Liver (tissue), 9 donors: ENCODE results near the gene GPR173. TPM values are rescaled to one million over a fixed set of nuclear protein-coding genes. Genes with fewer than 3 reads are reported as not detected.

Experiments used
- DNase-seq: peaks from one replicate; pipeline ENCODE4 v3.0.0-alpha.2; 2017; ENCODE audit warnings: low spot score
- H3K27ac ChIP-seq, 2 donors: one replicate each; pipeline ENCODE4 v1.7.0; 2013; ENCODE audit warnings: inconsistent platforms in 2 of 2, low read length in 2 of 2, control low read depth in 1 of 2, low read depth in 1 of 2, mild to moderate bottlenecking in 1 of 2
- H3K27me3 ChIP-seq, 4 donors: one replicate each; pipeline versions ENCODE4 v1.6.1 to v1.7.0; 2013; ENCODE audit warnings: low read length in 3 of 4, inconsistent platforms in 1 of 4, mild to moderate bottlenecking in 1 of 4, moderate library complexity in 1 of 4; ENCODE audit not compliant: control insufficient read depth in 4 of 4, insufficient read depth in 4 of 4
- H3K36me3 ChIP-seq, 4 donors: one replicate each; pipeline versions ENCODE4 v1.6.1 to v1.7.0; 2013; ENCODE audit warnings: low read length in 3 of 4, mild to moderate bottlenecking in 3 of 4, low read depth in 1 of 4, moderate library complexity in 1 of 4; ENCODE audit not compliant: control insufficient read depth in 4 of 4, insufficient read depth in 3 of 4
- H3K4me1 ChIP-seq, 4 donors: one replicate each; pipeline versions ENCODE4 v1.6.1 to v1.7.0; 2013; ENCODE audit warnings: low read length in 3 of 4, mild to moderate bottlenecking in 3 of 4, moderate library complexity in 1 of 4; ENCODE audit not compliant: control insufficient read depth in 4 of 4, insufficient read depth in 4 of 4
- H3K4me3 ChIP-seq, 3 donors: one replicate each; pipeline versions ENCODE4 v1.6.1 to v1.7.0; 2013; ENCODE audit warnings: low read length in 3 of 3, control low read depth in 1 of 3, low read depth in 1 of 3, mild to moderate bottlenecking in 1 of 3
- H3K9ac ChIP-seq, 2 donors: one replicate each; pipeline ENCODE4 v1.7.0; 2013; ENCODE audit warnings: low read length in 2 of 2, mild to moderate bottlenecking in 2 of 2, moderate library complexity in 2 of 2, control low read depth in 1 of 2, low read depth in 1 of 2
- H3K9me3 ChIP-seq, 4 donors: one replicate each; pipeline versions ENCODE4 v1.6.1 to v1.7.0; 2013; ENCODE audit warnings: low read length in 3 of 4; ENCODE audit not compliant: control insufficient read depth in 4 of 4
- ATF3 ChIP-seq: IDR thresholded peaks from 2 replicates; pipeline ENCODE4 v1.6.1; 2016; ENCODE audit warnings: antibody characterized with exemption
- CTCF ChIP-seq: fragments of 150-350 bp; IDR thresholded peaks from 2 replicates; pipeline ENCODE4 v1.5.1; 2017; ENCODE audit warnings: improper control_type of control experiment, low read depth, low read length; ENCODE audit not compliant: missing input control
- EGR1 ChIP-seq, 2 donors: IDR thresholded peaks; 2 replicates each; pipeline ENCODE4 v1.6.1; 2016 to 2018; ENCODE audit warnings: antibody characterized with exemption in 2 of 2, low read depth in 2 of 2
- FOXA1 ChIP-seq: IDR thresholded peaks from 2 replicates; pipeline ENCODE4 v1.6.1; 2016; ENCODE audit warnings: antibody characterized with exemption
- FOXA2 ChIP-seq: IDR thresholded peaks from 2 replicates; pipeline ENCODE4 v1.6.1; 2016; ENCODE audit warnings: antibody characterized with exemption
- GABPA ChIP-seq, 2 donors: IDR thresholded peaks in 1 of 2; conservative IDR thresholded peaks in 1 of 2; 2 replicates each; pipeline ENCODE4 v1.6.1; 2016; ENCODE audit warnings: antibody characterized with exemption in 2 of 2, mild to moderate bottlenecking in 1 of 2, moderate library complexity in 1 of 2
- HNF4A ChIP-seq, 2 donors: conservative IDR thresholded peaks; 2 replicates each; pipeline ENCODE4 v1.6.1; 2016; ENCODE audit warnings: antibody characterized with exemption in 2 of 2, mild to moderate bottlenecking in 2 of 2
- HNF4G ChIP-seq: IDR thresholded peaks from 2 replicates; pipeline ENCODE4 v1.6.1; 2016; ENCODE audit warnings: antibody characterized with exemption
- JUND ChIP-seq, 2 donors: IDR thresholded peaks; 2 replicates each; pipeline ENCODE4 v1.6.1; 2016; ENCODE audit warnings: antibody characterized with exemption in 2 of 2
- MAX ChIP-seq: IDR thresholded peaks from 2 replicates; pipeline ENCODE4 v1.6.1; 2016; ENCODE audit warnings: antibody characterized with exemption
- NR2F2 ChIP-seq: IDR thresholded peaks from 2 replicates; pipeline ENCODE4 v1.6.1; 2016; ENCODE audit warnings: antibody characterized with exemption
- RAD21 ChIP-seq, 2 donors: IDR thresholded peaks; 2 replicates each; pipeline ENCODE4 v1.6.1; 2016; ENCODE audit warnings: antibody characterized with exemption in 2 of 2, mild to moderate bottlenecking in 2 of 2
- REST ChIP-seq: IDR thresholded peaks from 2 replicates; pipeline ENCODE4 v1.6.1; 2016; ENCODE audit warnings: antibody characterized with exemption, mild to moderate bottlenecking
- RXRA ChIP-seq, 2 donors: IDR thresholded peaks; 2 replicates each; pipeline ENCODE4 v1.6.1; 2017 to 2018; ENCODE audit warnings: antibody characterized with exemption in 2 of 2, mild to moderate bottlenecking in 1 of 2
- TAF1 ChIP-seq: conservative IDR thresholded peaks from 2 replicates; pipeline ENCODE4 v1.6.1; 2016; ENCODE audit warnings: antibody characterized with exemption, mild to moderate bottlenecking
- YY1 ChIP-seq: IDR thresholded peaks from 2 replicates; pipeline ENCODE4 v1.6.1; 2016; ENCODE audit warnings: antibody characterized with exemption, mild to moderate bottlenecking
- WGBS: extraction: QIAGEN DNeasy Blood & Tissue Kit; methylation state at CpG from one replicate; pipeline ENCODE4 v1.1.7; 2013; 5-methylcytosine and 5-hydroxymethylcytosine counted together
- polyA plus RNA-seq, 2 donors: library from polyadenylated mRNA; stranded (reverse) in 1 of 2; unstranded in 1 of 2; fragments of 200-250 nt in 1 of 2; fragments of >200 nt in 1 of 2; fragmentation: Nextera tagmentation in 1 of 2; extraction: Ambion mirVana in 1 of 2; gene quantifications; one replicate each; pipeline versions ENCODE4 v1.2.1 to v1.2.3, GENCODE V29; 2013 to 2015
- total RNA-seq, 2 donors: library from RNA; depleted of rRNA; stranded (reverse); fragments of >200 nt; gene quantifications; one replicate each; pipeline ENCODE4 v1.2.3, GENCODE V29; 2014
- donor health status: healthy.
- donor health status: healthy.
- donor health status: healthy.
- donor health status: healthy.
- donor health status: healthy.

GPR173 gene
- total and polyA plus RNA-seq, 4 donors: 0.07 to 0.61 (median 0.25) TPM; not detected in 1

GRCh38 chrX:53031380-53031779 lies 17.2 kb upstream of the GPR173 start:
- Histone ChIP-seq H3K9me3 (no peaks in the 10 kb centered on the region), H3K4me1 (no peaks in the 10 kb centered on the region), H3K27me3 (no peaks in the 10 kb centered on the region), H3K27ac (no peak overlapping the region), H3K9ac (no peak overlapping the region), H3K4me3 (no peak overlapping the region), H3K36me3 (no peaks in the 10 kb centered on the region)
- no peak for DNase-seq
- 27% methylated on average over 4 of the region's 4 CpGs for WGBS
- no peak for TF ChIP-seq GABPA (IDR thresholded peaks at IDR 0.05 in 1 of 2, conservative IDR thresholded peaks at IDR 0.05 in 1 of 2)
- TF ChIP-seq REST: no peak
- no peak for TF ChIP-seq YY1
- TF ChIP-seq CTCF: no peak
- TF ChIP-seq FOXA1: no peak
- TF ChIP-seq HNF4A (conservative IDR thresholded peaks at IDR 0.05): no peak
- no peak for TF ChIP-seq FOXA2
- no peak for TF ChIP-seq HNF4G
- no peak for TF ChIP-seq RAD21 (IDR thresholded peaks at IDR 0.05)
- no peak for TF ChIP-seq ATF3
- no peak for TF ChIP-seq MAX
- TF ChIP-seq RXRA (IDR thresholded peaks at IDR 0.05): no peak
- no peak for TF ChIP-seq EGR1 (IDR thresholded peaks at IDR 0.05; ENCODE audit: low read depth in 2 of 2)
- TF ChIP-seq TAF1: no peak
- TF ChIP-seq JUND (IDR thresholded peaks at IDR 0.05): no peak
- TF ChIP-seq NR2F2: no peak

GRCh38 chrX:53036149-53036548 lies 12.4 kb upstream of the GPR173 start:
- no peak overlapping the region for H3K27ac ChIP-seq
- no peak overlapping the region for H3K4me3 ChIP-seq
- WGBS: 61% methylated on average over 5 of the region's 5 CpGs
- TF ChIP-seq FOXA1 (no peak), RAD21 (IDR thresholded peaks at IDR 0.05) (no peak), EGR1 (IDR thresholded peaks at IDR 0.05; ENCODE audit: low read depth in 2 of 2) (no peak), NR2F2 (no peak), HNF4G (no peak), HNF4A (conservative IDR thresholded peaks at IDR 0.05) (no peak)
- H3K9me3 ChIP-seq: no peaks in the 10 kb centered on the region
- no peaks in the 10 kb centered on the region for H3K4me1 ChIP-seq
- H3K9ac ChIP-seq: no peak overlapping the region
- no peaks in the 10 kb centered on the region for H3K36me3 ChIP-seq
- H3K27me3 ChIP-seq: no peaks in the 10 kb centered on the region
- DNase-seq: no peak
